ENCODE results near the gene CIDEC. TPM values are rescaled to one million over a fixed set of nuclear protein-coding genes. Genes with fewer than 3 reads are reported as not detected.
"Not testable (repeated sequence)": the region's sequence is repeated elsewhere in the genome, so short reads cannot be mapped to it uniquely, and the experiment has no call there.

Gene CIDEC
- total and polyA plus RNA-seq, 4 donors, result 0.24 to 0.54 TPM; not detected in 2

GRCh38 chr3:9902372-9903237, 22.6 kb upstream of the CIDEC start, which contains the start of gene IL17RE:
Gene IL17RE, plus strand, starts transcription at chr3:9902848. Its CDS starts 85 bp downstream, at chr3:9902933.
- 39% methylated on average over 7 of the region's 13 CpGs for WGBS (ENCODE audit: insufficient coverage)
- Histone ChIP-seq H3K4me1 (ENCODE audit: control insufficient read depth, insufficient read depth, low read length) (peaks cover 7% of the 10 kb centered on the region), H3K27ac (ENCODE audit: low read depth, low read length) (no peak within 1 kb of the TSS), H3K4me3 (ENCODE audit: low read depth, low read length) (no peak within 1 kb of the TSS), H3K9me3 (ENCODE audit: control insufficient read depth, insufficient read depth, low read length) (no peaks in the 10 kb centered on the region), H3K27me3 (ENCODE audit: control insufficient read depth, insufficient read depth, low read length) (no peaks in the 10 kb centered on the region), H3K36me3 (ENCODE audit: control insufficient read depth, insufficient read depth, low read length) (no peaks in the 10 kb centered on the region)
- DNase-seq (ENCODE audit: low read depth in 4 of 6, low spot score in 6 of 6), result no peak

- H3K27me3 ChIP-seq (ENCODE audit: control insufficient read depth, insufficient read depth, low read length), result no peaks in the 10 kb centered on the region
- H3K36me3 ChIP-seq (ENCODE audit: control insufficient read depth, insufficient read depth, low read length), result no peaks in the 10 kb centered on the region
- DNase-seq (ENCODE audit: low read depth in 4 of 6, low spot score in 6 of 6), result no peak
- 93% methylated on average over 5 of the region's 5 CpGs for WGBS (ENCODE audit: insufficient coverage)
- H3K9me3 ChIP-seq (ENCODE audit: control insufficient read depth, insufficient read depth, low read length), result no peaks in the 10 kb centered on the region
- H3K27ac ChIP-seq (ENCODE audit: low read depth, low read length), result no peak overlapping the region
- H3K4me1 ChIP-seq (ENCODE audit: control insufficient read depth, insufficient read depth, low read length), result peaks cover 7% of the 10 kb centered on the region
- H3K4me3 ChIP-seq (ENCODE audit: low read depth, low read length), result no peak overlapping the region
These were observed 21.9 kb upstream of the CIDEC start for GRCh38 chr3:9901967-9902366.

GRCh38 chr3:9900965-9901415, 20.9 kb upstream of the CIDEC start:
- WGBS (ENCODE audit: insufficient coverage), result 100% methylated on average over 5 of the region's 6 CpGs
- not testable (repeated sequence) for H3K27me3 ChIP-seq (ENCODE audit: control insufficient read depth, insufficient read depth, low read length); DNase-seq (ENCODE audit: low read depth in 4 of 6, low spot score in 6 of 6); H3K4me1 ChIP-seq (ENCODE audit: control insufficient read depth, insufficient read depth, low read length); H3K9me3 ChIP-seq (ENCODE audit: control insufficient read depth, insufficient read depth, low read length); H3K36me3 ChIP-seq (ENCODE audit: control insufficient read depth, insufficient read depth, low read length); H3K27ac ChIP-seq (ENCODE audit: low read depth, low read length); H3K4me3 ChIP-seq (ENCODE audit: low read depth, low read length)

- no peak overlapping the region for H3K4me3 ChIP-seq (ENCODE audit: low read depth, low read length)
- H3K27ac ChIP-seq (ENCODE audit: low read depth, low read length), result no peak overlapping the region
- WGBS (ENCODE audit: insufficient coverage), result 74% methylated on average over 3 of the region's 3 CpGs
- H3K27me3 ChIP-seq (ENCODE audit: control insufficient read depth, insufficient read depth, low read length), result no peaks in the 10 kb centered on the region
- H3K9me3 ChIP-seq (ENCODE audit: control insufficient read depth, insufficient read depth, low read length), result no peaks in the 10 kb centered on the region
- no peak for DNase-seq (ENCODE audit: low read depth in 4 of 6, low spot score in 6 of 6)
- peaks cover 7% of the 10 kb centered on the region for H3K4me1 ChIP-seq (ENCODE audit: control insufficient read depth, insufficient read depth, low read length)
- no peaks in the 10 kb centered on the region for H3K36me3 ChIP-seq (ENCODE audit: control insufficient read depth, insufficient read depth, low read length)
These were observed 19.3 kb upstream of the CIDEC start for GRCh38 chr3:9899289-9899791.

GRCh38 chr3:9898467-9899241, 18.6 kb upstream of the CIDEC start:
- H3K27me3 ChIP-seq (ENCODE audit: control insufficient read depth, insufficient read depth, low read length), result no peaks in the 10 kb centered on the region
- no peak for DNase-seq (ENCODE audit: low read depth in 4 of 6, low spot score in 6 of 6)
- no peaks in the 10 kb centered on the region for H3K9me3 ChIP-seq (ENCODE audit: control insufficient read depth, insufficient read depth, low read length)
- H3K27ac ChIP-seq (ENCODE audit: low read depth, low read length), result no peak overlapping the region
- H3K4me1 ChIP-seq (ENCODE audit: control insufficient read depth, insufficient read depth, low read length), result peaks cover 7% of the 10 kb centered on the region
- WGBS (ENCODE audit: insufficient coverage), result 74% methylated on average over 5 of the region's 8 CpGs
- H3K4me3 ChIP-seq (ENCODE audit: low read depth, low read length), result no peak overlapping the region
- no peaks in the 10 kb centered on the region for H3K36me3 ChIP-seq (ENCODE audit: control insufficient read depth, insufficient read depth, low read length)

GRCh38 chr3:9897408-9898372, 17.6 kb upstream of the CIDEC start:
- no peaks in the 10 kb centered on the region for H3K9me3 ChIP-seq (ENCODE audit: control insufficient read depth, insufficient read depth, low read length)
- H3K36me3 ChIP-seq (ENCODE audit: control insufficient read depth, insufficient read depth, low read length), result peaks cover 6% of the 10 kb centered on the region
- H3K4me1 ChIP-seq (ENCODE audit: control insufficient read depth, insufficient read depth, low read length), result peaks cover 3% of the 10 kb centered on the region
- H3K27ac ChIP-seq (ENCODE audit: low read depth, low read length), result no peak overlapping the region
- no peaks in the 10 kb centered on the region for H3K27me3 ChIP-seq (ENCODE audit: control insufficient read depth, insufficient read depth, low read length)
- no peak overlapping the region for H3K4me3 ChIP-seq (ENCODE audit: low read depth, low read length)
- peak in 1 of 6 donors; percentile 40 for DNase-seq (ENCODE audit: low read depth in 4 of 6, low spot score in 6 of 6)
- WGBS (ENCODE audit: insufficient coverage), result 83% methylated on average over 3 of the region's 4 CpGs

- not testable (repeated sequence) for H3K4me3 ChIP-seq (ENCODE audit: low read depth, low read length); H3K9me3 ChIP-seq (ENCODE audit: control insufficient read depth, insufficient read depth, low read length); DNase-seq (ENCODE audit: low read depth in 4 of 6, low spot score in 6 of 6); H3K36me3 ChIP-seq (ENCODE audit: control insufficient read depth, insufficient read depth, low read length); H3K27me3 ChIP-seq (ENCODE audit: control insufficient read depth, insufficient read depth, low read length); H3K27ac ChIP-seq (ENCODE audit: low read depth, low read length); H3K4me1 ChIP-seq (ENCODE audit: control insufficient read depth, insufficient read depth, low read length)
- WGBS (ENCODE audit: insufficient coverage), result 94% methylated on average over 8 of the region's 10 CpGs
These were observed 16.8 kb upstream of the CIDEC start for GRCh38 chr3:9896755-9897407.

GRCh38 chr3:9895715-9896114, 15.7 kb upstream of the CIDEC start:
- H3K36me3 ChIP-seq (ENCODE audit: control insufficient read depth, insufficient read depth, low read length); DNase-seq (ENCODE audit: low read depth in 4 of 6, low spot score in 6 of 6); H3K4me1 ChIP-seq (ENCODE audit: control insufficient read depth, insufficient read depth, low read length); H3K27me3 ChIP-seq (ENCODE audit: control insufficient read depth, insufficient read depth, low read length); H3K27ac ChIP-seq (ENCODE audit: low read depth, low read length); H3K9me3 ChIP-seq (ENCODE audit: control insufficient read depth, insufficient read depth, low read length); H3K4me3 ChIP-seq (ENCODE audit: low read depth, low read length): not testable (repeated sequence)
- WGBS (ENCODE audit: insufficient coverage), result 93% methylated on average over 3 of the region's 3 CpGs
